OCI-LY3 (cell line): Measurements from ENCODE around the gene S100A10.

Experiments
- EZH2phosphoT487 ChIP-seq: fragments of 200-600 bp; shearing (Covaris generic); IDR thresholded peaks from 2 replicates; pipeline ENCODE4 v1.6.1; 2018; ENCODE audit warnings: antibody characterized with exemption, mixed run types, low read depth
- TF ChIP-seq, protein P1 (sequence below): fragments of 200-600, 300-600 bp; sonication (generic); IDR thresholded peaks from 2 replicates; pipeline ENCODE4 v1.5.1; 2014; ENCODE audit warnings: antibody characterized with exemption, low read length, low read depth

DNA sequence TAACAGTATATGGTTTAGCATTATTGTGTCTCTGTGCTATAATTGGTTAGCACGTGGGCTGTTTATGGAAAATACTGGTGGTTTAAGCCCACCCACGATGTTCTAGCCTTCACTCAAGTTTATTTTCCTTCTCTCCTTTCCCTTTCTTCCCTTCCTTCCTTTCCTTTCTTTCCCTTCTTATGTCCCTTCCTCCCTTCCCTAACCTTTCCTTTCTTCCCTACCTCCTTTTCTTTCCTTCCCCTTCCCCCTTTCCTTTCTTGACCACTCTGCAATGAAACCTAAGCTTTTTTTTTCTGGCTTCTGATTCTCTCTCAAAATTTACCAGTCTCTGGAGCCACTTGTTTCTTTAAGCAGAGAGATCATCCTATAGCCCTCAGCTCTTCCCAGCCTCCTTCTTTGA, 13.4 kb upstream of the S100A10 start:
- TF ChIP-seq, protein P1, sequence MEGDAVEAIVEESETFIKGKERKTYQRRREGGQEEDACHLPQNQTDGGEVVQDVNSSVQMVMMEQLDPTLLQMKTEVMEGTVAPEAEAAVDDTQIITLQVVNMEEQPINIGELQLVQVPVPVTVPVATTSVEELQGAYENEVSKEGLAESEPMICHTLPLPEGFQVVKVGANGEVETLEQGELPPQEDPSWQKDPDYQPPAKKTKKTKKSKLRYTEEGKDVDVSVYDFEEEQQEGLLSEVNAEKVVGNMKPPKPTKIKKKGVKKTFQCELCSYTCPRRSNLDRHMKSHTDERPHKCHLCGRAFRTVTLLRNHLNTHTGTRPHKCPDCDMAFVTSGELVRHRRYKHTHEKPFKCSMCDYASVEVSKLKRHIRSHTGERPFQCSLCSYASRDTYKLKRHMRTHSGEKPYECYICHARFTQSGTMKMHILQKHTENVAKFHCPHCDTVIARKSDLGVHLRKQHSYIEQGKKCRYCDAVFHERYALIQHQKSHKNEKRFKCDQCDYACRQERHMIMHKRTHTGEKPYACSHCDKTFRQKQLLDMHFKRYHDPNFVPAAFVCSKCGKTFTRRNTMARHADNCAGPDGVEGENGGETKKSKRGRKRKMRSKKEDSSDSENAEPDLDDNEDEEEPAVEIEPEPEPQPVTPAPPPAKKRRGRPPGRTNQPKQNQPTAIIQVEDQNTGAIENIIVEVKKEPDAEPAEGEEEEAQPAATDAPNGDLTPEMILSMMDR = no peak
- TF ChIP-seq EZH2phosphoT487 = no peak
